Panc1 (cell line): ENCODE data around the gene SLC22A17. TPM values are rescaled to one million over a fixed set of nuclear protein-coding genes. Genes with fewer than 3 reads are reported as not detected.

Experiments
- ATAC-seq: fragments of 200-7000 bp; cut with Tn5 transposase; 2 replicates; pipeline ENCODE4 v1.9.1; 2020; ENCODE audit warnings: mild to moderate bottlenecking, moderate library complexity
- BruUV-seq: library from RNA; stranded (reverse); fragments of 400-500 nt; replicated peaks from 2 replicates; lab custom pipeline; 2021; lab: Mats Ljungman, UMichigan
- CTCF ChIA-PET: fragments of 300-600 bp; sonication (Branson Sonifier 250); formaldehyde crosslinking; loops from one replicate; lab custom pipeline; 2022; ENCODE audit warnings: antibody characterized with exemption; lab: Charles Lee
- POLR2A ChIA-PET: fragments of 300-600 bp; sonication (Branson Sonifier 250); formaldehyde crosslinking; loops from one replicate; lab custom pipeline; 2022; ENCODE audit warnings: antibody characterized with exemption; lab: Charles Lee
- DNase-seq: peaks from one replicate; pipeline ENCODE4 v3.0.0-alpha.2; 2010; ENCODE audit warnings: low read depth, low spot score
- H3K27ac ChIP-seq: 2 replicates; pipeline ENCODE4 v1.5.1; 2011; ENCODE audit warnings: mild to moderate bottlenecking, low read length, inconsistent platforms
- H3K27me3 ChIP-seq: fragments of 200-500 bp; sonication (Bioruptor generic); 2 replicates; pipeline ENCODE4 v1.6.0; 2014; ENCODE audit warnings: low read length, inconsistent platforms; ENCODE audit not compliant: control insufficient read depth, insufficient read depth
- H3K36me3 ChIP-seq: fragments of 200-500 bp; sonication (Bioruptor generic); 2 replicates; pipeline ENCODE4 v1.5.1; 2014; ENCODE audit warnings: inconsistent platforms, mild to moderate bottlenecking, low read length, moderate library complexity; ENCODE audit not compliant: control insufficient read depth, insufficient read depth
- H3K4me1 ChIP-seq: 2 replicates; pipeline ENCODE4 v1.5.1; 2011; ENCODE audit warnings: inconsistent platforms, mild to moderate bottlenecking, low read length, moderate library complexity; ENCODE audit not compliant: control insufficient read depth, insufficient read depth
- H3K4me3 ChIP-seq, 2 experiments: 2 replicates each; pipeline ENCODE4 v1.5.1; 2011 to 2012; ENCODE audit warnings: low read depth in 2 of 2, low read length in 2 of 2, mild to moderate bottlenecking in 2 of 2, inconsistent platforms in 1 of 2, moderate library complexity in 1 of 2
- H3K9me3 ChIP-seq: fragments of 200-500 bp; sonication (Bioruptor generic); 2 replicates; pipeline ENCODE4 v1.5.1; 2014; ENCODE audit warnings: low read depth, mild to moderate bottlenecking, inconsistent platforms, low read length, moderate library complexity; ENCODE audit not compliant: control insufficient read depth, insufficient read depth
- POLR2AphosphoS5 ChIP-seq: IDR thresholded peaks from 2 replicates; pipeline ENCODE4 v1.6.1; 2012; ENCODE audit warnings: mild to moderate bottlenecking, low read depth, low read length, moderate library complexity
- SIN3A ChIP-seq: IDR thresholded peaks from 2 replicates; pipeline ENCODE4 v1.6.1; 2012; ENCODE audit warnings: low read depth, mild to moderate bottlenecking, low read length, moderate library complexity, borderline replicate concordance; ENCODE audit not compliant: insufficient read depth
- TCF7L2 ChIP-seq: IDR thresholded peaks from 2 replicates; pipeline ENCODE4 v1.6.1; 2011; ENCODE audit warnings: mild to moderate bottlenecking, low read depth, low read length, inconsistent platforms
- in situ Hi-C: cut with HindIII; loops from 2 replicates; pipeline ENCODE4 v1.10.0; 2016; ENCODE audit warnings: low sequenced_read_pairs, low pct_unique_long_range_greater_than_20kb
- intact Hi-C: fragments of 100-400 bp; cut with micrococcal nuclease; formaldehyde crosslinking; loops from one replicate; pipeline ENCODE4 v1.10.0; 2022; ENCODE audit not compliant: unreplicated experiment
- total RNA-seq: library from RNA; stranded (reverse); gene quantifications from one replicate; pipeline ENCODE4 v1.2.1, GENCODE V29; 2021; ENCODE audit not compliant: unreplicated experiment
- TF ChIP-seq, protein P1 (sequence below): fragments of 450-650 bp; IDR thresholded peaks from 2 replicates; pipeline ENCODE4 v1.5.1; 2017; ENCODE audit warnings: mild to moderate bottlenecking
- TF ChIP-seq, protein P2 (sequence below), 2 experiments: IDR thresholded peaks; 2 replicates each; pipeline ENCODE4 v1.6.1; 2011 to 2012; ENCODE audit warnings: low read depth in 2 of 2, control low read depth in 1 of 2, low read length in 1 of 2, mild to moderate bottlenecking in 1 of 2, moderate library complexity in 1 of 2; ENCODE audit not compliant: insufficient read depth in 1 of 2

SLC22A17 gene
- total RNA-seq, 1 experiment from 2014 or later: 3.2 TPM

DNA sequence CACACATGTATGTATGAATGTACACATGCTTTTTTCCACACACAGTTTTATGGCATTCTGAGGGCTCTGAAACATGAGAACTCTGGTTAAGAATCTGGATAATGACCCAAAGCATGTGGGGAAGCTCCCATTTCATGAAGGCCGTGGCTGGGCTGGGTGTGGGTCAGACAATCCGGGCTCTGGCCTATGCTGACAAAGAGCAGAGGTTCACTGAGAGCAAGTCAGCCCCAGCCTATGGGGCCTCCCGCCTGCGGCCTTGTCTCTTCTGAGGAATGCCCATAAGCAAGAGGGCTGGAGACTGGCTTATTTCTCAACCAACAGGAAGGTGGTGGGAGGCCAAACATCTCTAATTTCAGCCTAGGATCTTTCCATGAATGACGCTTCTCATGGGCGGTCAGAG is 46.9 kb upstream of the SLC22A17 start:
- no TSS peak for BruUV-seq
- no peak for DNase-seq
- in situ Hi-C loops: no loop called here
- no peaks in the 10 kb centered on the region for H3K36me3 ChIP-seq
- no peaks in the 10 kb centered on the region for H3K4me1 ChIP-seq
- no peak overlapping the region for H3K27ac ChIP-seq
- intact Hi-C loops: no loop called here
- H3K4me3 ChIP-seq: no peak overlapping the region
- H3K27me3 ChIP-seq: no peaks in the 10 kb centered on the region; the same call in 1 of the 2 replicates
- CTCF ChIA-PET: no interaction called here
- TF ChIP-seq, protein P1, sequence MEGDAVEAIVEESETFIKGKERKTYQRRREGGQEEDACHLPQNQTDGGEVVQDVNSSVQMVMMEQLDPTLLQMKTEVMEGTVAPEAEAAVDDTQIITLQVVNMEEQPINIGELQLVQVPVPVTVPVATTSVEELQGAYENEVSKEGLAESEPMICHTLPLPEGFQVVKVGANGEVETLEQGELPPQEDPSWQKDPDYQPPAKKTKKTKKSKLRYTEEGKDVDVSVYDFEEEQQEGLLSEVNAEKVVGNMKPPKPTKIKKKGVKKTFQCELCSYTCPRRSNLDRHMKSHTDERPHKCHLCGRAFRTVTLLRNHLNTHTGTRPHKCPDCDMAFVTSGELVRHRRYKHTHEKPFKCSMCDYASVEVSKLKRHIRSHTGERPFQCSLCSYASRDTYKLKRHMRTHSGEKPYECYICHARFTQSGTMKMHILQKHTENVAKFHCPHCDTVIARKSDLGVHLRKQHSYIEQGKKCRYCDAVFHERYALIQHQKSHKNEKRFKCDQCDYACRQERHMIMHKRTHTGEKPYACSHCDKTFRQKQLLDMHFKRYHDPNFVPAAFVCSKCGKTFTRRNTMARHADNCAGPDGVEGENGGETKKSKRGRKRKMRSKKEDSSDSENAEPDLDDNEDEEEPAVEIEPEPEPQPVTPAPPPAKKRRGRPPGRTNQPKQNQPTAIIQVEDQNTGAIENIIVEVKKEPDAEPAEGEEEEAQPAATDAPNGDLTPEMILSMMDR: no peak
- TF ChIP-seq POLR2AphosphoS5 (no peak), SIN3A (no peak), TCF7L2 (no peak)
- TF ChIP-seq, protein P2, sequence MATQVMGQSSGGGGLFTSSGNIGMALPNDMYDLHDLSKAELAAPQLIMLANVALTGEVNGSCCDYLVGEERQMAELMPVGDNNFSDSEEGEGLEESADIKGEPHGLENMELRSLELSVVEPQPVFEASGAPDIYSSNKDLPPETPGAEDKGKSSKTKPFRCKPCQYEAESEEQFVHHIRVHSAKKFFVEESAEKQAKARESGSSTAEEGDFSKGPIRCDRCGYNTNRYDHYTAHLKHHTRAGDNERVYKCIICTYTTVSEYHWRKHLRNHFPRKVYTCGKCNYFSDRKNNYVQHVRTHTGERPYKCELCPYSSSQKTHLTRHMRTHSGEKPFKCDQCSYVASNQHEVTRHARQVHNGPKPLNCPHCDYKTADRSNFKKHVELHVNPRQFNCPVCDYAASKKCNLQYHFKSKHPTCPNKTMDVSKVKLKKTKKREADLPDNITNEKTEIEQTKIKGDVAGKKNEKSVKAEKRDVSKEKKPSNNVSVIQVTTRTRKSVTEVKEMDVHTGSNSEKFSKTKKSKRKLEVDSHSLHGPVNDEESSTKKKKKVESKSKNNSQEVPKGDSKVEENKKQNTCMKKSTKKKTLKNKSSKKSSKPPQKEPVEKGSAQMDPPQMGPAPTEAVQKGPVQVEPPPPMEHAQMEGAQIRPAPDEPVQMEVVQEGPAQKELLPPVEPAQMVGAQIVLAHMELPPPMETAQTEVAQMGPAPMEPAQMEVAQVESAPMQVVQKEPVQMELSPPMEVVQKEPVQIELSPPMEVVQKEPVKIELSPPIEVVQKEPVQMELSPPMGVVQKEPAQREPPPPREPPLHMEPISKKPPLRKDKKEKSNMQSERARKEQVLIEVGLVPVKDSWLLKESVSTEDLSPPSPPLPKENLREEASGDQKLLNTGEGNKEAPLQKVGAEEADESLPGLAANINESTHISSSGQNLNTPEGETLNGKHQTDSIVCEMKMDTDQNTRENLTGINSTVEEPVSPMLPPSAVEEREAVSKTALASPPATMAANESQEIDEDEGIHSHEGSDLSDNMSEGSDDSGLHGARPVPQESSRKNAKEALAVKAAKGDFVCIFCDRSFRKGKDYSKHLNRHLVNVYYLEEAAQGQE (IDR thresholded peaks at IDR 0.05; ENCODE audit: insufficient read depth in 1 of 2, low read depth in 2 of 2, low read length in 1 of 2): no peak
- ATAC-seq: no peak
- POLR2A ChIA-PET: no interaction called here
- H3K9me3 ChIP-seq: no peaks in the 10 kb centered on the region

DNA sequence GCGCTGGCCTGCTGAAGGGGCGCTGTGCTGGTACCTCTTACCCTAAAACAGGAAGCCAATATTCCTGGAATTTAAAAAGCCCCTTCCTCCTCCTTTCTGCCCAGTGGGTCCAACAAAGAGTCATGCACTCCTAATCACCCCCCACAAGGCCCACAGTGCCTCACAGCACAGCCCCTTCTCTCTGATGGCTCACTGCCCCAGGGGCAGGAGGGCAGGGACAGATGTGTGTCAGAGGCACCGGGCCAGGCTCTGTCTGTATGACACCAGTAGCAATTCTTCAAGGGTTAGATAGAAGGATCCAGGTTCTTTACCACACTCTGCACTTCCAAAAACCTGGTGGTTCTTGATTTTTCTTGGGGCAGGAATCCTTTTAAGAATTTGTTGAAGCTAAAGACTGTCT is 46.4 kb upstream of the SLC22A17 start:
- DNase-seq: no peak
- ChIA-PET POLR2A (no interaction called here), CTCF (no interaction called here)
- ATAC-seq: no peak
- TF ChIP-seq POLR2AphosphoS5 (no peak), SIN3A (no peak), TCF7L2 (no peak)
- TF ChIP-seq, protein P2 (IDR thresholded peaks at IDR 0.05; ENCODE audit: insufficient read depth in 1 of 2, low read depth in 2 of 2, low read length in 1 of 2): no peak
- TF ChIP-seq, protein P1: no peak
- Histone ChIP-seq H3K4me3 (no peak overlapping the region), H3K27ac (no peak overlapping the region), H3K36me3 (no peaks in the 10 kb centered on the region), H3K9me3 (no peaks in the 10 kb centered on the region), H3K27me3 (no peaks in the 10 kb centered on the region; the same call in 1 of the 2 replicates), H3K4me1 (no peaks in the 10 kb centered on the region)
- in situ Hi-C loops: no loop called here
- no TSS peak for BruUV-seq
- intact Hi-C loops: no loop called here
